ENCODE data around the gene TSPAN4. TPM values are rescaled to one million over a fixed set of nuclear protein-coding genes. Genes with fewer than 3 reads are reported as not detected.

TSPAN4 gene
- total RNA-seq, 1 experiment from 2014 or later = 43.6 TPM

GRCh38 chr11:858762-859339 is 16.2 kb downstream of the TSPAN4 start:
- H4K20me1 ChIP-seq (ENCODE audit: insufficient read depth) = no peaks in the 10 kb centered on the region
- no peak overlapping the region for H3K4me2 ChIP-seq
- H3K9me3 ChIP-seq (ENCODE audit: insufficient read depth, low read depth) = no peaks in the 10 kb centered on the region
- DNase-seq = no peak
- H3K27ac ChIP-seq = no peak overlapping the region
- no peaks in the 10 kb centered on the region for H3K9me2 ChIP-seq (ENCODE audit: insufficient read depth)
- no peaks in the 10 kb centered on the region for H3K27me3 ChIP-seq (ENCODE audit: insufficient read depth, low read depth)
- H2AFZ ChIP-seq = no peak overlapping the region
- H3K4me1 ChIP-seq (replicated peaks; ENCODE audit: insufficient read depth) = no peaks in the 10 kb centered on the region
- H3K4me3 ChIP-seq = no peak overlapping the region
- no peaks in the 10 kb centered on the region for H3K79me2 ChIP-seq (ENCODE audit: low read depth)
- no peak for TF ChIP-seq EZH2 (IDR thresholded peaks at IDR 0.05; ENCODE audit: low read depth)
- no peak for TF ChIP-seq CTCF (conservative IDR thresholded peaks at IDR 0.05)
- ChIA-PET POLR2A (ENCODE audit: unreplicated experiment) (no interaction called here), CTCF (no interaction called here)
- intact Hi-C loops (cut with micrococcal nuclease; ENCODE audit: unreplicated experiment) = no loop called here
- no TSS peak for BruUV-seq (replicated peaks)
- H3F3A ChIP-seq (ENCODE audit: insufficient read depth, low read depth) = no peaks in the 10 kb centered on the region
- no peaks in the 10 kb centered on the region for H3K36me3 ChIP-seq (ENCODE audit: low read depth)

- H3K79me2 ChIP-seq (ENCODE audit: low read depth) = no peaks in the 10 kb centered on the region
- H3K4me1 ChIP-seq (replicated peaks; ENCODE audit: insufficient read depth) = no peaks in the 10 kb centered on the region
- TF ChIP-seq CTCF (conservative IDR thresholded peaks at IDR 0.05) = no peak
- no peak for TF ChIP-seq EZH2 (IDR thresholded peaks at IDR 0.05; ENCODE audit: low read depth)
- H3K9me3 ChIP-seq (ENCODE audit: insufficient read depth, low read depth) = no peaks in the 10 kb centered on the region
- H3K9me2 ChIP-seq (ENCODE audit: insufficient read depth) = no peaks in the 10 kb centered on the region
- no peaks in the 10 kb centered on the region for H3K27me3 ChIP-seq (ENCODE audit: insufficient read depth, low read depth)
- H3K4me3 ChIP-seq = no peak overlapping the region
- intact Hi-C loops (cut with micrococcal nuclease; ENCODE audit: unreplicated experiment) = no loop called here
- no peak overlapping the region for H3K27ac ChIP-seq
- no peaks in the 10 kb centered on the region for H4K20me1 ChIP-seq (ENCODE audit: insufficient read depth)
- ChIA-PET POLR2A (ENCODE audit: unreplicated experiment) (no interaction called here), CTCF (no interaction called here)
- no peaks in the 10 kb centered on the region for H3K36me3 ChIP-seq (ENCODE audit: low read depth)
- DNase-seq = peak in 1 of 2 experiments; percentile 45
- BruUV-seq (replicated peaks) = no TSS peak
- no peak overlapping the region for H2AFZ ChIP-seq
- no peaks in the 10 kb centered on the region for H3F3A ChIP-seq (ENCODE audit: insufficient read depth, low read depth)
- H3K4me2 ChIP-seq = no peak overlapping the region
Measured at GRCh38 chr11:859394-860131, 16.9 kb downstream of the TSPAN4 start.

- no TSS peak for BruUV-seq (replicated peaks)
- H3K36me3 ChIP-seq (ENCODE audit: low read depth) = no peaks in the 10 kb centered on the region
- H3K4me1 ChIP-seq (replicated peaks; ENCODE audit: insufficient read depth) = no peaks in the 10 kb centered on the region
- no peaks in the 10 kb centered on the region for H3F3A ChIP-seq (ENCODE audit: insufficient read depth, low read depth)
- CTCF ChIA-PET = no interaction called here
- H3K27ac ChIP-seq = no peak overlapping the region
- no peak for TF ChIP-seq CTCF (conservative IDR thresholded peaks at IDR 0.05)
- no peak for TF ChIP-seq EZH2 (IDR thresholded peaks at IDR 0.05; ENCODE audit: low read depth)
- H3K9me3 ChIP-seq (ENCODE audit: insufficient read depth, low read depth) = no peaks in the 10 kb centered on the region
- POLR2A ChIA-PET (ENCODE audit: unreplicated experiment) = no interaction called here
- intact Hi-C loops (cut with micrococcal nuclease; ENCODE audit: unreplicated experiment) = no loop called here
- H2AFZ ChIP-seq = no peak overlapping the region
- DNase-seq = no peak
- H3K9me2 ChIP-seq (ENCODE audit: insufficient read depth) = no peaks in the 10 kb centered on the region
- no peak overlapping the region for H3K4me2 ChIP-seq
- H3K79me2 ChIP-seq (ENCODE audit: low read depth) = no peaks in the 10 kb centered on the region
- no peaks in the 10 kb centered on the region for H4K20me1 ChIP-seq (ENCODE audit: insufficient read depth)
- no peak overlapping the region for H3K4me3 ChIP-seq
- H3K27me3 ChIP-seq (ENCODE audit: insufficient read depth, low read depth) = no peaks in the 10 kb centered on the region
Measured at GRCh38 chr11:860234-861104, 17.8 kb downstream of the TSPAN4 start.

Measured in PC-9 (cell line).